GM19193 (cell line): ENCODE results near the gene MEP1A.

Experiments
- POLR2A ChIP-seq: IDR thresholded peaks from 4 replicates; pipeline ENCODE4 v1.6.1; 2011; ENCODE audit not compliant: insufficient read depth, insufficient read length; ENCODE audit errors: extremely low read depth

The MEP1A gene

GRCh38 chr6:46772016-46772415, 21.2 kb upstream of the MEP1A start:
- TF ChIP-seq POLR2A = no peak

GRCh38 chr6:46772762-46773161, 20.4 kb upstream of the MEP1A start:
- no peak for TF ChIP-seq POLR2A

GRCh38 chr6:46773201-46773855, 19.9 kb upstream of the MEP1A start:
- no peak for TF ChIP-seq POLR2A

GRCh38 chr6:46776070-46776712, 17.0 kb upstream of the MEP1A start:
- no peak for TF ChIP-seq POLR2A

GRCh38 chr6:46777476-46778346, 15.5 kb upstream of the MEP1A start:
- TF ChIP-seq POLR2A = no peak

GRCh38 chr6:46781478-46782378, 11.5 kb upstream of the MEP1A start:
- no peak for TF ChIP-seq POLR2A

- TF ChIP-seq POLR2A = no peak
These were observed 8.7 kb upstream of the MEP1A start for GRCh38 chr6:46784535-46784934.

GRCh38 chr6:46787871-46788540, 5.2 kb upstream of the MEP1A start:
- no peak for TF ChIP-seq POLR2A

GRCh38 chr6:46788791-46789190, 4.4 kb upstream of the MEP1A start:
- TF ChIP-seq POLR2A = no peak

- TF ChIP-seq POLR2A = no peak
These were observed 3.5 kb upstream of the MEP1A start for GRCh38 chr6:46789434-46790354.

GRCh38 chr6:46790355-46790874, 2.8 kb upstream of the MEP1A start:
- TF ChIP-seq POLR2A = no peak

GRCh38 chr6:46792635-46793034, 554 bp upstream of the MEP1A start:
- no peak for TF ChIP-seq POLR2A

- TF ChIP-seq POLR2A = no peak
These were observed 879 bp downstream of the MEP1A start for GRCh38 chr6:46794068-46794467.
